ENCODE data around the gene TULP4.
"Not testable (repeated sequence)": the region's sequence is repeated elsewhere in the genome, so short reads cannot be mapped to it uniquely, and the experiment has no call there.

DNA sequence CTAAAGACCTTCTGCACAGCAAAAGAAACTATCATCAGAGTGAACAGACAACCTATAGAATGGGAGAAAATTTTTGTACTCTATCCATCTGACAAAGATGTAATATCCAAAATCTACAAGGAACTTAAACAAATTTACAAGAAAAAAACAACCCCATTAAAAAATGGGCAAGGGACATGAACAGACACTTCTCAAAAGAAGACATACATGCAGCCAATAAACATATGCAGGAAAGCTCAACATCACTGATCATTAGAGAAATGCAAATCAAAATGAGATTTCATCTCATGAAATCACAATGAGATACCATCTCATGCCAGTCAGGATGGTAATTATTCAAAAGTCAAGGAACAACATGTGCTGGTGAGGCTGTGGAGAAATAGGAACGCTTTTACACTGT, 215.6 kb downstream of the TULP4 start:
- not testable (repeated sequence) for TF ChIP-seq CTCF, POLR2A (IDR thresholded peaks at IDR 0.05)
